ENCODE data around the gene SLC4A3. TPM values are rescaled to one million over a fixed set of nuclear protein-coding genes. Genes with fewer than 3 reads are reported as not detected.

SLC4A3 gene
- total RNA-seq, 1 donor from 2014 or later: 0.17 TPM

DNA sequence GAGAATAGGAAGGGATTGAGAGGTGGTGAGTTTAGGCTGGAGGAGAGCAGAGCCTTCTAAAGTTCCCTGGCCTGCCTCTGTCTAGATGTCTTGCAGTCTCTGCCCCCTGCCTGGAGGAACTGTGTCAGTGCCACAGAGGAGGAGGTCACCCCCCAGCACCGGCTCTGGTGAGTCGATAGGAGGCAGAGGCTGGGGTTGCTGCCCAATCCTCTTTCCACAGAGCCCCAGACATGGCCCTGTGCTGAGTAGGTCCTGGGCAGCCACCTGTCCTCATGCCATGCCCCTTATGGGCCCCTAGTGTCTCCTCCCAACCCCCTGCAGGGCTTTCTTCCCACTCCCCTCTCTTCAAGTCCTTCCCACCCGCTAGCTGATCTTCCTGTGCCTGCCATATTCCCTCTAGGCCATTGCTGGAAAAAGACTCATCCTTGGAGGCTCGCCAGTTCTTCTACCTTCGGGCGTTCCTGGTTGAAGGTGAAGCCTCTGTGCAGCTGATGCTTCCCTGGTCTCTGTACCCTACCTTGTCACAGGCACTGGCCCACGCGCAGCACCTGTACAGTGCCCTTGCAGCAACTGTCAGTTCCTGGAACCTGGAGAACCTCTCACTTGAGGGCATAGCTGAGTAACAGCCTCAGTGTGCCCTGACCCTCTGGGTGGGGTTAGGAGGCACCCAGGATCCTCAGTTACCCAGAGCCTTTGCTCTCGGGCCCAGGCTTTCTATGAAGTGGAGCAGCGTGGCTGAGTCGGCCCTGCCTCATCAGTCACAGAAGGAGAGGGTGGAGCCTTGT is 13.2 kb upstream of the SLC4A3 start:
- DNase-seq: no peak

DNA sequence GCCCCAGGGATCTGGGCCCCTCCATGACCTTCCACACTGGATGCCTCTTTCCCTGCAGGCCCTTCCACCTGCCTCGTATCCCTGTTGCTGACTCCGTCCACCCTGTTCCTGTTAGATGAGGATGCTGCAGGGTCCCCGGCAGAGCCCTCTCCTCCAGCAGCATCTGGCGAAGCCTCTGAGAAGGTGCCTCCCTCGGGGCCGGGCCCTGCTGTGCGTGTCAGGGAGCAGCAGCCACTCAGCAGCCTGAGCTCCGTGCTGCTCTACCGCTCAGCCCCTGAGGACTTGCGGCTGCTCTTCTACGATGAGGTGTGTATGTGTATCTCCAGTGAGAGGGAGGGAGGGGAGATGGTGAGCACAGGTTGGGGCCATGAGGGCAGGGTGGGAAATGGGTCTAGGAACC is 12.4 kb upstream of the SLC4A3 start:
- no peak for DNase-seq

DNA sequence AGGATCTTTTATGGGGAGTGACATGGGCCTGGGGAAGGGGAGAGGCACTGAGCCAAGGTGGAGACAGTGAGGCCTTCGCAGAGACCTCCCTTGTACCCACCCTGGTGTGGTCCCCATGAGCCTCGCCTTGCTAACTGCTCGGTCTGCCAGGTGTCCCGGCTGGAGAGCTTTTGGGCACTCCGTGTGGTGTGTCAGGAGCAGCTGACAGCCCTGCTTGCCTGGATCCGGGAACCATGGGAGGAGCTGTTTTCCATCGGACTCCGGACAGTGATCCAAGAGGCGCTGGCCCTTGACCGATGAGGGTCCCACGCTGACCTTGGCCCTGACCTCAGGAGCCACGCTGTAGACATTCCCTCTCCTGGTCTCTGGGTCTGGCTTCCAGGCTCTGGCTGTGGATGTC is 11.5 kb upstream of the SLC4A3 start:
- DNase-seq: no peak

DNA sequence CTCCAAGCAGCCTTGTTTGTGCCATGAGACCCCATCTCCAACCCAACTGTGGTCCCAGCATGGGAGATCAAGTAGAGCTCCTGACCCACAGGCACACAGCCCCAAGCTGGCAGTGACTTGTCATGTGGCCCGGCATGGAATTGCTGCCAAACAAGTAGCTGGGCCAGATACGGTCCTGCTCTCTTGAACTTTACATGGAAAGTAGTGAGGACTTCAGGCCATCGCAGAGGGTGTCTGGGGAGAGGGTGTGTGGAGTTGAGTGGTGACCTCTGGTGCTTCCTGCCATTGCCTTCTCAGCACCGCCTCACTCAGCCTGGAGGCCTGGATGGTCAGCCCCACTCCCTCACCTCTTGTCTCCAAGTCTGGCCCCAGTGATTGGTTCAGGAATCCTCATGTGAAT is 10.9 kb upstream of the SLC4A3 start:
- DNase-seq: no peak

DNA sequence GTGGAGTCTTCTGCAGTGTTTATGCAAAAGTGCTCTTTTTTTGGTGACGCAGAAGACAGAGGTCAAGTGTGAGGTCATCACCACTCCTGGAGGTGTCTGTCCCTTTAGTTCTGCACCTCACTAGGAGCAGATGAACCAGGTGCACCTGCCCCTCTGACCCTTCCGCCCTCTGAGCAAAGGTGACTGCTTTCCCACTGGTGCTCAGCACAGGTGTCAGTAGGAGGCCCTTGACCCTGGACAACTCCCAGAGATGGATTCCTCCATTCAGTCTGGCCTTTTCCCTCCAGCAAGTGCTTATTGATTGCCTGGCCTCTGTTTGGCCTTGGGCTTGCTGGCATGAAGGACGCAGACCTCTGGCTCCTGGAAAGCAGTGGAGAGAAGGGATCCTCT is 8.7 kb upstream of the SLC4A3 start:
- DNase-seq: no peak

DNA sequence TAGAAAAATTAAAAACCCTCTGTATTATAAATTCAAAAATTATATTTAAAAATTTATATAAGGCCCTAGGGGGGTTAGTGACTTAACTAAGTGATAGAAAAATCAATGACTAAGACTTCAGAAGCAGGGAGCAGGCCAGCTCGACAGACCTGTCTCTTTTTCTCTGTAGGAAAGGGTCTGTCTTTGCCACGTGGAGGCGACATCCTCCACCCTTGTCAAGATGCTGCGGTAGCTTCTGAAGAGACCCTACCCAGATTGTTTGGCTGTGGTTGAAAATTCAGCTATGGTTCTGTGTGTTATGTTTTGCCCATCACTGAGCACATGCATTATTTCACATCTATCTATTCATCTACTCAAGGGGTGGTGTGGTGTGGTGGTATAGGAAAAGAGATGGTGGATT is 8.2 kb upstream of the SLC4A3 start:
- DNase-seq: no peak

DNA sequence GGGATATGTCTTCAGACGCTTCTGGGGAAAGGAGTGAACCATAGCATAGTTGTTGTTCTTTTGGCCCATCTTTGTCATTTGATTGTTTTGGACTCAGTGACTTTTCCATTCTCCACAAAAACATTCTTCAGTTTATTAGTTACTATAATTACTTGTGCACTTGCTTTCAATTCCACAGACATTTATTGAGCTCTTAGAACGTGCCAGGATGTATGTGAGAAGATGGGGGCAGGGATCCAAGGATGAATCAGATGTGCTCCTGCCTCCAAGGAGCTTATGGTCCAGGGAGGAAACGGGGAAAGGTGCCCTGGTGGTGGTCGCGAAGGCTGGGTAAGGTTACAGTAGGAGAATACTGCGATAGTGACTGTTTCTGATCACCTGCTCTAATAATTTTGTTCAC is 6.9 kb upstream of the SLC4A3 start:
- no peak for DNase-seq

DNA sequence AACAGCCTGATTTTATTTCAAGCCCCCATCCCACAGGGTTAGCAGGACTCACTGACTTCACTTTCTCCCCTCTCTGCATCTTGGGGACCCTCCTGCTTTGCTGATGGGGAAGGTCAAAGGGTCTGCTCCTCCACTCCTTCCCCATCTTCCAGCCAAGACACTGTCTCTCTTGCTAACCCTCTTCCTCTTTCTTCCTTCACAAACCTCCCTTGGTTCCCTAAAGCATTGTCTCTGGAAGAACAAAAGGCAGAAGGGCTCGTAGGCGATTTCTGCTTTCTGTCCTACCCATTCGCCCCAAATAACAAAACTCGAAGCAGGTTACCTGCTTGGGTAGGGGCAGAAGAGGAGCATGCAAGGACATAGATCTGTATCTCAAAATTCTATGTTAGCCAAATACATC is 5.5 kb upstream of the SLC4A3 start:
- no peak for DNase-seq

DNA sequence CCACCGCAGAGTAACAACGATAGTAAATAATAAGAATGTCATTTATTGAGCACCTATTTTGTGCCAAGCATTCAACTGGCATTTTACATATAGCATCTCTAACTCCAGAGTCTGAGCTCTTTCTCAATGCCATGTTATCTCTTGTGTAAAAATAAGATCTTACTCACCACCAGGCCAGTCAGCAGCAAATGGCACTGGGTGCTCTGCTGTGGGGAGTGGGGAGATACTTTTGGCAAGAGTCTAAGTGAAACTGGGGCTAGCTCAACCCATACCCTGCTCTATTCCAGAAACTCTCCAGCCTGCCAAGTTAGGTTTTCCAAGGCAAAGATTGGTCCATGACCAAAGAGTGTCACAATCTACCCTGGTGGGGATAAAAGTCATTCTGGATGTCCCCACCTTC is 5.0 kb upstream of the SLC4A3 start:
- no peak for DNase-seq

DNA sequence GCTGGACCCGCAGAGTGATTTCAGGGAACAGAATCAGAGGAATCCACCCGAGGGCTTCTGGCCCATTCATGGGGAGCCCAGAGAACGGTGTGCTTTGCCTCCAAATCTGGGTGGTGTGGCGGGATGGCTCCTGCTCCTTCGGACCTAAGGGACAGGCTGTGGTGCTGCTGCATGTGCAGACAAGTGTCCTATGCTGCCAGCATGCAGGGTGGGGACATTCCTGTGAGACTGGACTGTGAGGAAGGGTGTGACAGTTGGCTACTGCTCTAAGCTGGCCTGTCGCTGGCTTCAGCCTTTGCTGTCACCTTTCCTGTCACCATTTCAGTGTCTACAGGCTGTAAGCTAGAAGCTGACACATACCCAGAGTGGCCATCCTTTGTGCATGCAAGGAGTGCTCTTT is 2.9 kb upstream of the SLC4A3 start:
- no peak for DNase-seq

DNA sequence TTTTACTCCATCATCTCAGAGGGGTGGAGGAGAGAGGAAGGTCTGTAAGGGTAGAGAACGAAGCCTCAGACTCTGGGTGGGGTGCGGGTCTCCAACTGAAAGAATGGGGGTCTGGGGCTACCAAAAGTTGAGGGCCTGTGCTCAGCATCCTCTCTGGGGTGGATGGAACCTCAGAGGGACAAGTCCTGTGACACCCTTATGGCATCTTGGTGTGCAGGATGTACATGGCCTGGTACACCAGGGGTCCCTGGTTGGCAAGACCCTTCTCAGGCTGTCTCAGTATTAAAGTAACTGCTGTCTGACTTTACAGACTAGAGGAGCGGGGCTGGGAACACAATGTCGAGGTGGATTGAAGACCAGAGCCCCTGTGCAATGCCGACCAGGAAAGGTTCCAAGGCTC is 2.3 kb upstream of the SLC4A3 start:
- no peak for DNase-seq

DNA sequence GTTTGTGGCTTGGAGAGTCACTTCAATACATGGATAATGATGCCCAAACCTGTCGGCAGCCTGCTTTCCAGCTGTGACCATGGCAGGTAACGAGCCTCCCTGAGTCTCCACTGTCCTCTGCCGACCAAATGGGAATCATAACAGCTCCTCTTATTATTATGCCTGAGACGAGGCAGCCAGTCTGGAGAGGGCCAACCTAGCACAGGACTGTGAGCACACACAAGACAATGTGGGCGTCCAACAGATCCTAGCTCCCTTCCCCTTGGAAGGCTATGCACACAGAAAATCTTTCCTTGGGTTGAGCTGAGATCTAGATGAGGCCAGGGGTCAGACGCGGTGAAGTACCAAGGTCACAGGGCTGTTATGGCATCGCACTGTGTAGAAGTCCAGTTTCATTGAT is 890 bp upstream of the SLC4A3 start:
- no peak for DNase-seq

DNA sequence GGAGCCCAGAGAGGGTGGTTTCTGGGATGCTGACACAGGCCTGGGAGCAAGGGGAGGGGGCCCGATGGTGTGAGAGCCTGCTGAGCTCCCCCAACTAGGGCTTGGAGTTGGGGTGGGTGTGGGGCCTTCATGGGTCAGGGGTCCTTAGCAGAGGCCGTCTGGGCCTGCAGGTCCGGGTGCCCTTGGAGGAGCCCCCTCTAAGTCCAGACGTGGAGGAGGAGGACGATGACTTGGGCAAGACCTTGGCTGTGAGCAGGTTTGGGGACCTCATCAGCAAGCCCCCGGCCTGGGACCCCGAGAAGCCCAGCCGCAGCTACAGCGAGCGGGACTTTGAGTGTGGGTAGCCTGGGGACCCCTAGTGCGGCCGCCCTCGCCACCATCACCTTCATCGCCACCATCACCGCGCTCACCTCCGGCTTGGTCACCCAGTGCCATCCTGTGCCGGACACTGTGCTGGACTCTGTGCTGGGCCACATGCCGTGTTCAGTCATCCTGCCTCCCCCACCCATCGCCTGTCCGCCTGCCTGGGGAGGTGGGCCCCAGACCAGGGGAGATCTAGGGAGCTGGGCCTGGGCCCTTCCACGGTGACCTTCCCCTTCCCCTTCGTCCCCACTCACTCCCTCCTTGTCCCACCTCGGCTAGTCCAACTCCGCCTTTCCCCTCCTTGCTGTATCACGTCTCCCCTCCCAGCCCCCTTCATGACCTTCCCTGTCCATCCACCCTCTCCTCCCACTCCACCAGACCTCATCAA is 980 bp downstream of the SLC4A3 start:
- no peak for DNase-seq

DNA sequence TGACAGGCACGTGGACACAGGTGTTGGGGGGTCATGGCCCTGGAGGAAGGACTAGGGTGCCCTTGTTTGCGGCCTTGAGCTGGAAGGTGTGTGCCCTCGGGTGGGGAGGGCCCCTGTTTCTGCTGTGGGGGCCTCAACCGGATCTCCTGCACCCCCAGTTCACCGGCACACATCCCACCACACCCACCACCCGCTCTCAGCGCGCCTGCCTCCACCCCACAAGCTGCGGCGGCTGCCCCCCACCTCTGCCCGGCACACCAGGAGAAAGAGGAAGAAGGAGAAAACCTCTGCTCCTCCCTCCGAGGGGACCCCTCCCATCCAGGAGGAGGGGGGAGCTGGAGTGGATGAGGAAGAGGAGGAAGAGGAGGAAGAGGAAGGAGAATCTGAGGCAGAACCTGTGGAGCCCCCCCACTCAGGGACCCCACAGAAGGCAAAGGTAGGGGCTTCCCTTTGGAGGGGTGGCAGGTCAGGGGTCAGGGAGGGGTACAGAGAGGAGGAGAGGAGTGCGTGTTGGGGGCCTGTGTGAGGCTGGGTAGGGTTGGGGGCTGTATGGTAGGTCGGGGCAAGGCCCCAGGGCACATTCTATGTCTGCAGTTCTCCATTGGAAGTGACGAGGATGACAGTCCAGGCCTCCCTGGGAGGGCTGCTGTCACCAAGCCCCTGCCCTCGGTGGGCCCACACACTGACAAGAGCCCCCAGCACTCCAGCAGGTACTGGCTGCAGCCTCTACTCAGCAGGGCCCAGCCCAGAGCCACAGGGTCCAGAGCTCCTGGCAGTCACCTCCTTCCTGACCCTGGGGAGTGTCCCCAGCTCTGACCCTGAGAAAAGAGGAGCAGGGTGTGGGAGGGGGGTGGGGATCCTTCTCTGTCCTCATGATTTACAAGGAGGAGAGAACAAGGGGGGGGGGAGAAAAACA is 1.8 kb downstream of the SLC4A3 start:
- DNase-seq: no peak

DNA sequence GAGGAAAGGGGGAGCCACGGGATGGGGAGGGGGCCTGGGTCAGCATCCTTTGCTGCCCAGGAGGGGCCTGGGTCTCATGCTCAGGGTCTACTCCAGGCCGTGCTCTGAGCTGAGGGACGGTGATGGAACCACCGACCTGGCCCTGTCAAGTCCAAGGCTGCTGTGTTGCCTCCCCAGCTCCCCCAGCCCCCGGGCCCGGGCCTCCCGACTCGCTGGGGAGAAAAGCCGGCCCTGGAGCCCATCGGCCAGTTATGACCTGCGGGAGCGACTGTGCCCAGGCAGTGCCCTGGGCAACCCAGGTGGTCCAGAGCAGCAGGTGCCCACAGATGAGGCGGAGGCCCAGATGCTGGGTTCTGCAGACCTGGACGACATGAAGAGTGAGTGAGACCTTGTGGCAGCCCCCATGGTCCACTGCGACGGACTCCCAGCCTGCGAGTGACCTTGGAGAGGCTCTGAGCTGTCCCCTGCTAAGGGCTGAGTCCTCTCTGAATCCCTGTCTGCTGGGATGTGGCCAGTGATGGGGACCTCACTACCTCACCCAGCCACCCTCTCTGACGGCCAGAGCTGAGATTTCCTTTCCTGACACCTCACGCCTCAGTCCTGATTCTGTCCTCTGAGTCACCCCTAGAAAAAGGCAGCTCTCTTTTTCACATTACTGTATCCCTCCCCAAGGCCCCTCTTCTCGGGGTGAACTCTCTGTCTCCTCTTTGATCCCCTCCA is 2.7 kb downstream of the SLC4A3 start:
- DNase-seq: no peak

DNA sequence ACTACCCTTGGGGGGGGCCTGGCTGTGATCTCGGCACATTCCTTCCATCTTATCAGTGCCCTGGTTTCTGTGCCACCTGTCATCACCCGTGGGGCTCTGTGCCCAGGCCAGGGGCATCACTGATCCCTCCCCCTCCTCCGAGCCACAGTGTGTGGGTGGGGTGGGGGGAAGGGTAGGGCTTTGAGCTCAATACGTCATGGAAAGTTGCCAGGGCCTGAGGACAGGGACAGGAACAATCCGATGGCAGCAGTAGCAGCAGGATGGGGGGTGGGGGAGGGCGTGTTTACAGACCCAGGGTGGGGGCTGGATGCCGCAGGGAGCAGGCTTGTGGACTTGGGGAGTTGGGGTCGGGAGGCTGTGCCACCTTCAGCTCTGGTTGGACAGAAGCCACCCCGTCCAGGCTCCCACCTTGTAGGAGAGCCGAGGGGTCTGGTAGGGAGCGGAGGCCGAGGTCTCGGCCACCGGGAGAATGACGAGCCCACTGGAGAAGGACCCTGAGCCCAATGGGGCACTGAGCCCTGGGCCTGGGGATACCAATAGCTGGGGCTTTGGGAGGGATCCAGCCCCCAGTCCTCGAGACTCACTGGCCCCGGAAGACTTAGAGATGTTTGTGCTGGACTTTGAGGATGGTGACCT is 3.5 kb downstream of the SLC4A3 start:
- DNase-seq: no peak

DNA sequence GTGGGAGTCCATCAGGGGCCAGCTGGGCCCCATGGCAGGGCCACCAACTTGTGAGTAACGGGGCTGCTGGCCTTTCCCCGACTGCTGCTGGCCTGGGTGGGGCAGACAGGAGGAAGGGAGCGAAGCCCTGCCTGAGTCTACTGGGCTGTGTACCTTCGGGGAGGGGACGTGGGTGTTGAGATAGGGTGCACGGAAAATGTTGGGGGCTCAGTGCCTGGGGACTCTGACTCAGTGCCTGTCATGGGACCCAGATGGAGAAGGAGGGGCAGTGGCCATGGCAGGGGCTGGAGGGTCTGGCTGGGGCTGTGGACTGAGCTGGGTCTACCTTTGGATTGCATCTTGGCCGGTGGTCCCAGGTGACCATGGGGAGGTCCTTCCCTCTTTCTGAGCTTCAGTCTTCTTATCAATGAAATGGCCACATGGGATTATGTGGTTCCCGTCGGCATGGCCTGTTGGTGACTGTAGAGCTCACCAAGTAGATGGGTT is 4.0 kb downstream of the SLC4A3 start:
- no peak for DNase-seq

DNA sequence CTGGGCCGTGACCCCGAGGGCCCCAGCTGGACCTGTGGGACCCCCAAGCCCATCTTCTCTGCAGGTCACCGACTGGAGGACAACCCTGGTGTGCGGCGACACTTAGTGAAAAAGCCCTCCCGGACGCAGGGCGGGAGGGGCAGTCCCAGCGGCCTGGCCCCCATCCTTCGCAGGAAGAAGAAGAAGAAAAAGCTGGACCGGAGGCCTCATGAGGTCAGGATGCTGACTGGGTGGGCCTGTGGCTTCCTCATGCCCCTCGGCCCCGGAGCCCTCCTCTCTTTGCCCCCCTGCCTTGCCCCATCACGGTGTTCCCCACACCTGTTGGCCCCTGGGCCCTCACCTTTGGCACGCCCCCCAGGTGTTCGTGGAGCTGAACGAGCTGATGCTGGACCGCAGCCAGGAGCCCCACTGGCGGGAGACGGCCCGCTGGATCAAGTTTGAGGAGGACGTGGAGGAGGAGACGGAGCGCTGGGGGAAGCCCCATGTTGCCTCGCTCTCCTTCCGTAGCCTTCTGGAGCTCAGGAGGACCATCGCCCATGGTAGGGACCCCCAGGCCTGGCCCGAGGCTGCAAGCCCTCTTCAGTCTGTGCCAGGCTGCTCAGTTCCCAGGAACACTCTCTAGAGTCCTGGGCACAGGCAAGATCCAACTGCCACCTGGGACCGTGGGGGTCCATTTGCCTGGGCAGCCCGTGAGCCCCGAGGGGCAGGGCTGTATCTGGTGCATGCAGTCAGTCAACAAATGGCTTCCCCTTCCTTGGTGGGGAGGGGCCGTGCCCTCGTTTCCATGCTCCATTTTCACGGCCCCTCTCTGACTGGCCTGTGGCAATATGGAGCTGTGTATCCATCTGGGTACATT is 4.7 kb downstream of the SLC4A3 start:
- no peak for DNase-seq

DNA sequence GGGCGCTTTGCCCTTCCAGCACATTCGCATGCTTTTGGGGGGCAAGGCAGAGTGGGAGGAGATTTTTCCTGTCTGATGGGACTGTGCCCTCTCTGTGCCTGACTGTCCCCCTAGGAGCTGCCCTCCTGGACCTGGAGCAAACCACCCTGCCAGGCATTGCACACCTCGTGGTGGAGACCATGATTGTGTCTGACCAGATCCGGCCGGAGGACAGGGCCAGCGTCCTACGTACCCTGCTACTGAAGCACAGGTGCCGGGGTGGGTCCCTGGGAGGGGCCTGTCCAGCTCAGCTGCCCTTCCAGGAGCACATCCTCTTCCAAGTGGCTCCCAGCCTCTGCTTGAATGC is 5.3 kb downstream of the SLC4A3 start:
- DNase-seq: no peak

DNA sequence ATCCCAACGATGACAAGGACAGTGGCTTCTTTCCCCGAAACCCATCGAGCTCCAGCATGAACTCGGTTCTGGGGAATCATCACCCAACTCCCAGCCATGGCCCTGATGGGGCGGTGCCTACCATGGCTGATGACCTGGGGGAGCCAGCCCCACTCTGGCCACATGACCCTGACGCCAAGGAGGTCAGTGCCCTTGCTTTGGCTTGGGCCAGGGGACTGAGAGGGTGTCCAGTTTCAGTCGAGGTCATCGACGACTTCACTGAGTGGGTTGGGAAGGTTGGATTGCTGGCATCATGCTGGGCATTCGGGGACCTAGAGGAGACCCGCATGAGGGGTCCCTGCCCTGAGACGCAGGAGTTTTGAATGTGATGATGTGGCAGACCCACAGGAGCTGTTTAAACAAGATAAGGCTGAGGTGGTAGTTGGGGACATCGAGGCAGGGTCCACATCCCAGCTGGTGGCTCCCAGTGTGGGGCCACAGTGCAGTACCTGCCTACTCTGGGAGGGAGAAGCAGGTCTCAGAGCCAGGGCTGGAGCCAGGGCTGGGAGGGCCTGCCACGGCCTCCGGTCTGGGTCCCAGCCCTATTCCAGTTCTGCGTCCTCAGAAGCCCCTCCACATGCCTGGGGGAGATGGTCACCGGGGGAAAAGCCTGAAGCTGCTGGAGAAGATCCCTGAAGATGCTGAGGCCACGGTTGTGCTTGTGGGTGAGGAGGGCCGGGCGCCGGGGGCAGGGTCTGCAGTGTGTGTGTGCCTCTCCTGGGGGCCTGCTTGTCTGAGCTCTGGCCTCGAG is 6.0 kb downstream of the SLC4A3 start:
- no peak for DNase-seq
